GM12801 (cell line): Measurements from ENCODE around the gene RBBP7.

ENCODE experiments used
- TF ChIP-seq, protein P1 (sequence below): IDR thresholded peaks from one replicate; pipeline ENCODE4 v1.5.1; 2011; ENCODE audit warnings: control low read depth; ENCODE audit not compliant: insufficient read length; ENCODE audit errors: extremely low read depth

Gene RBBP7

DNA sequence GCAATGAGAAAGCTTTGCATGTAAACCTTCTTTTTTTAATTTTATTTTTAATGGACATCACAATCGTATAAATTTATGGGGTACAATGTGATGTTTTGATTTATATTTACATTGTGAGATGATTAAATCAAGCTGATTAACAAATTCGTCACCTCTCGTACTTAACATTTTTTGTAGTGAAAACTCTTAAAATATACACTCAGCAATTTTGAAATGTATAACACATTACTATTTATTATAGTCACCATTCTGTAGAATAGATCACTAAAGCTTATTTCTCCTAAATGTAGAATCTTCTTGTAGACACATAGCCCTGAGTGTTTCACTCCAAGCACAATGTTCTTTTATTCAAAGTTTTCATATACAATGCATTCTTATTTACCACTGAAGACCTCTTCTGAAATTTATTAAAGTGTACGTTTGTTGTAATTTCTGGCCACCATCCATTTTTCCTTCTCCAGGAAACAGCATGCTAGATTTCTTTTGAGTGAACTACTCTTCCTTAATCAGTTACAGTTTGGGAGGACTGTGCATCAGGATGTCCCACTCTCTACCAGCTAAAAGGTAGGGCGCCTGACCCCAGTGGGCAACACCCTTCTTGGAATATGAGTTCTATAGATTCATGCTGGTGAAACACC, 4.4 kb upstream of the RBBP7 start:
- TF ChIP-seq, protein P1, sequence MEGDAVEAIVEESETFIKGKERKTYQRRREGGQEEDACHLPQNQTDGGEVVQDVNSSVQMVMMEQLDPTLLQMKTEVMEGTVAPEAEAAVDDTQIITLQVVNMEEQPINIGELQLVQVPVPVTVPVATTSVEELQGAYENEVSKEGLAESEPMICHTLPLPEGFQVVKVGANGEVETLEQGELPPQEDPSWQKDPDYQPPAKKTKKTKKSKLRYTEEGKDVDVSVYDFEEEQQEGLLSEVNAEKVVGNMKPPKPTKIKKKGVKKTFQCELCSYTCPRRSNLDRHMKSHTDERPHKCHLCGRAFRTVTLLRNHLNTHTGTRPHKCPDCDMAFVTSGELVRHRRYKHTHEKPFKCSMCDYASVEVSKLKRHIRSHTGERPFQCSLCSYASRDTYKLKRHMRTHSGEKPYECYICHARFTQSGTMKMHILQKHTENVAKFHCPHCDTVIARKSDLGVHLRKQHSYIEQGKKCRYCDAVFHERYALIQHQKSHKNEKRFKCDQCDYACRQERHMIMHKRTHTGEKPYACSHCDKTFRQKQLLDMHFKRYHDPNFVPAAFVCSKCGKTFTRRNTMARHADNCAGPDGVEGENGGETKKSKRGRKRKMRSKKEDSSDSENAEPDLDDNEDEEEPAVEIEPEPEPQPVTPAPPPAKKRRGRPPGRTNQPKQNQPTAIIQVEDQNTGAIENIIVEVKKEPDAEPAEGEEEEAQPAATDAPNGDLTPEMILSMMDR = no peak

DNA sequence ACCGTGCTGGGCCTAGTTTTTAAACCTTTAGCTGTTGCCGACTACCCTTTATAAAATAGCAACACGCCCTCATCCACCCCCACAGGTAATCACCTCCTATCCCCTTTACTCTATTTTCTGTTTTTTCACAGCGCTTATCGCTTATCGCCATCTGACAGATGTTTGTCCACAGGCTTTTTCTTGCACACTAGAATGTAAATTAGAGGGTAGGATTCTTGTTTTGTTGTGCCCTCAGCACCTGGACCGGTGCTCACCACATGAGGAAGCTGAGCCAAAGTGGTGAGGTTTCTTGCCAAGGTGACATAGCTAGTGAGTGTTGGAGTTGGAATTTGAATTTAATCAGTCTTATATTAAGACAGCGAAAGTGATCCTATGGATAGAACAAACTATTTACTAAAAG, 2.9 kb upstream of the RBBP7 start:
- TF ChIP-seq, protein P1 = no peak

DNA sequence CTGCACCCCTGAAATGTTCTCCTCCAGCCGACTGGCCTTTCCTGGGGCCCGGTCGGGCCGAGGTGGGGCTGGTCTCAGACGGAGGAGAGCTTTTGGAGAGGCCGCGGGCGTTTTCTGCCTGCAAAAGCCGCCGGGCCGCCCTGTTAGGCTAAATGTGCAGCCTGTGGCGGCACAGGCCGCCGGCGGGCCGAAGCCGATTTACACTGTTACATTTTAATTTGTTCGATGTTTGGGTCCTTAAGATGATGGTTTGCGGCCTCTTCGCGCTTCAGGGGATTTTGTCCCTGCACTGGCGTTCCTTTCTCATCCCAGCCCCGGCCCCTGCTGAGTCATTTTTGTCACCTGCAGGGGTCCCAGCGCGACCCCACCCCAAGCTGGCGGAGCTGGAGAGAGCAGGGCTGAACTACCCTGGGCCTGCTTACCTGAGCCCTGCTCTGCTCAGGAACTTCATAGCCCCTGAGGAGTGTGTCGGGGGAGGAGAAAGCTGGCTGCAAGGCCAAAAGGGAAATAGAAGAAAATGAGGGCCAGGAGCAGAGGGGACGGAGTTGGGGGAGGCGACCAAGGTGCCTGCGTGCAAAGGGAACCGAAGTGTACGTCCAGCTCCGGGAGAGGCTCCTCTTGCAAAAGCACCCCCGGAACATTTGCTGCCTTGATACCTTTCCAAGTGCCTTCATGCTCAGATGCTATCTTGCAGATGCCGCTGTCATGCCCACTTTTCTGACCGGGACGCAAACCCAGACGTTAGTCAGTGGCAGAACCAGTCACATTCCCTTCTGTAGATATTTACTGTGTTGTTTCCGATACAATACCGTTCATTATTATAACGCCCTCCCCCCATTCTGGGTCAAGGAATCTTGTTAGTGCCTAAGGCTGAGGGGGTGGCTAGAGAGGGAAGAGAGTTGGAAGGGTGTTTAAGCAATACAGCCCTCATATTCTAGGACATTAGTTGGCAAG, 977 bp upstream of the RBBP7 start:
- TF ChIP-seq, protein P1 = no peak

DNA sequence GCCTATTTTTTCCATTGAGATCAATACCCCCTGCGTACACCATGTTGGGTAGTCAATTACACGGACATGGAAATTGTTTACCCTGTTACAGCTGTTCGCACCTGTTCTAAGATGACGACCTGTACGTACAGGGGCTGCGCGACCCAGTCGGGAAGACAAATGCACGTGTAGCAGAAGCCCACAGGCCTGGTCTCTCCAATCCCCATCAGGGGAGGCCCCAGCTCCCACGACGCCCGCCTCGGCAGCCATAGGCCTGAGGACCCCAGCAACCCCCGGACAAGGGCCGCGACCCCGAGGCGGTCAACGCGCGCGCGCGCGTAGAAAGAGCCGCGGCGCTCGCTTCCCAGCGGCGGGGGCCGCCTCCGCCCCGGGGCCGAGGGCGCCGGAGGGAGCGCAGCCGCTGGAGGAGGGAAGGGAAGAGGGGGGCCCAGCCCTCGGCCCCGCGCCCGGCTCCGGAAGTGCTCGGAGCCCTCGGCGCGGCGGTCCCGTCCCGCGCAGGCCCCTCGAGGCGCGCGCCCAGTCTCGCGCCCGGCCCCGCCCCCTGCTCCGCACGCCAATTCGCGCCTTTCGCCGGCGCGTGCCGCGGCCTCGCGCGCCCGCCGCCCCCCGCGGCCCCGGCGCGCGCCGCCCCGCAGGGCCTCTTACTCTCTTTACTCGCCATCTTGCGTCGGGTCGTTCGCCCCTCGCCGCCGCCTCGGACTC, 618 bp downstream of the RBBP7 start:
- TF ChIP-seq, protein P1 = no peak

DNA sequence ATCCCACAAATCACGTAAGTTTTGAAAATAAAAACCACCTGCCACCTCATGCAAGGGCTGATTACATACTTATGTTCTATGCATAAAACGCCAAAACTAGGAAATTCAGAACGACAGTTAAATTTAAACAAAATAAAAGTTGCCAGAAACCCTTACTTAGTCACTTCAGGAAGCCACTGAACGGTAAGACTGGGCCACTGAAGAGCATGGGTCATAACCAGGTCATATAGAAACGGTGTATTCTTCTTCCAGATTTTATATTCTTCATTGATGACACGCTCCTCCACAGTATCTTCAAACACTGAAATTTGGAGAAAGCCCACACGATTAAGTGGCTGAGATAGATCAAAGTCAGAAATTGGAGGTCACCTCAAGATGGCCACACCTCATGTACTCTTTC, 1.2 kb downstream of the RBBP7 start:
- TF ChIP-seq, protein P1 = no peak

DNA sequence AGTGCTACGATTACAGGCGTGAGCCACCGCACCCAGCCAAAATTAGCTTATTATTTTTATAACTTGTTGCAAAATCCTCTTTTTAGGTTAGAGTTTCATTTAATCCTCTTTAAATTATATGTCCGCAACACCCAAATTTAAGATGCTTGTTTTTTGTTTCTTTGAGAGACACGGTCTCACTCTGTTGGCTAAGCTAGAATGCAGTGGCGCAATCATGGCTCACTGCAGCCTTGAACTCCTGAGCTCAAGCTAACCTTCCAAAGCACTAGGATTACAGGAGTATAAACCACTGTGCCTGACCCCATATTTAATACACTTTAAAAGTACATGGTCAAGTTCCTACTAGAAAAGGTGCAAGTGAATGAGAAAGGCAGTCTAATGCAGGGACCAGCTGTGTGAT, 2.2 kb downstream of the RBBP7 start:
- TF ChIP-seq, protein P1 = no peak

DNA sequence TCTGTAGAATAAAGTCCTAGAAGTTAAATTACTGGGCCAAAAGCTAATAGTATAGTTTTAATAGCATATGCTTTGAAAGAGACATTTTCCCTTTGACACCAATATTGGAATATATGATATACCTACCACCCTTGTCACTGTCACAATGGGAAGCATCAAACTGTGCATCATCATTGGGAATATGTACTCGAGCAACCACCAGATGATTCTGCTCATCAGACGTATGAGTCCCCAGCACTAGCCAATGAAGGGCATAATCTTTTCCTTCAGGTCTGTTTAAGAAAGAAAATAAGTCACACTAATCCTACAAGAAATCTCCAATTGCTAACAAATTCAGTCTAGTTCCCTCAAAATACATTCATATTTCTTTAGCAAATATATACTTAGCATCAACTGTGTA, 7.3 kb downstream of the RBBP7 start:
- TF ChIP-seq, protein P1 = no peak
